Natural killer cell (primary cell): ENCODE data around the gene MMP17. TPM values are rescaled to one million over a fixed set of nuclear protein-coding genes. Genes with fewer than 3 reads are reported as not detected.

Experiments
- ATAC-seq, 3 donors: fragments of 150-1000 bp in 2 of 3; fragments of 200-7000 bp in 1 of 3; cut with Tn5 transposase; 1 replicate in 1 of 3; 2 replicates in 2 of 3; pipeline ENCODE4 v1.10.0; 2021; ENCODE audit warnings: mild to moderate bottlenecking in 2 of 3, moderate library complexity in 2 of 3
- DNase-seq, 2 donors: peaks; one replicate each; pipeline versions ENCODE4 v3.0.0 to v3.0.0-alpha.2; 2013 to 2021; ENCODE audit warnings: mixed read lengths in 1 of 2
- H3K27ac ChIP-seq: one replicate; pipeline ENCODE4 v1.5.1; 2013; ENCODE audit warnings: mild to moderate bottlenecking, low read length
- H3K27me3 ChIP-seq: one replicate; pipeline ENCODE4 v1.6.1; 2013; ENCODE audit warnings: low read length; ENCODE audit not compliant: control insufficient read depth, insufficient read depth
- H3K36me3 ChIP-seq: one replicate; pipeline ENCODE4 v1.6.1; 2013; ENCODE audit warnings: low read length; ENCODE audit not compliant: control insufficient read depth, insufficient read depth
- H3K4me1 ChIP-seq: one replicate; pipeline ENCODE4 v1.6.1; 2013; ENCODE audit warnings: low read length; ENCODE audit not compliant: control insufficient read depth, insufficient read depth
- H3K4me3 ChIP-seq: one replicate; pipeline ENCODE4 v1.5.1; 2013; ENCODE audit warnings: low read length
- H3K9me3 ChIP-seq: one replicate; pipeline ENCODE4 v1.6.1; 2013; ENCODE audit warnings: low read length; ENCODE audit not compliant: control insufficient read depth, insufficient read depth
- H3K27ac Mint-ChIP-seq, 2 donors: one replicate each; pipeline ENCODE4 v1.8.0; 2022; ENCODE audit warnings: mild to moderate bottlenecking in 2 of 2, mixed read lengths in 2 of 2, moderate library complexity in 1 of 2
- H3K27me3 Mint-ChIP-seq, 2 donors: one replicate each; pipeline ENCODE4 v1.8.0; 2022; ENCODE audit warnings: low read depth in 2 of 2, mixed read lengths in 2 of 2
- H3K36me3 Mint-ChIP-seq: one replicate; pipeline ENCODE4 v1.8.0; 2022; ENCODE audit warnings: mixed read lengths
- H3K4me1 Mint-ChIP-seq, 2 donors: one replicate each; pipeline ENCODE4 v1.8.0; 2022; ENCODE audit warnings: mixed read lengths in 2 of 2
- H3K4me3 Mint-ChIP-seq: one replicate; pipeline ENCODE4 v1.8.0; 2022; ENCODE audit warnings: mild to moderate bottlenecking, moderate library complexity, mixed read lengths
- H3K9me3 Mint-ChIP-seq, 2 donors: one replicate each; pipeline ENCODE4 v1.8.0; 2022; ENCODE audit warnings: mixed read lengths in 2 of 2
- CTCF ChIP-seq: fragments of 200-600 bp; IDR thresholded peaks from one replicate; pipeline ENCODE4 v1.8.0; 2022; ENCODE audit warnings: antibody characterized with exemption
- WGBS: methylation state at CpG from one replicate; pipeline ENCODE4 v1.1.7; 2013; ENCODE audit warnings: missing lambda C conversion rate; ENCODE audit not compliant: insufficient coverage; 5-methylcytosine and 5-hydroxymethylcytosine counted together
- intact Hi-C: fragments of 100-400 bp; cut with micrococcal nuclease; formaldehyde crosslinking; loops from one replicate; pipeline ENCODE4 v1.14.2; 2022
- total RNA-seq, 4 donors: library from RNA; stranded (reverse); fragments of 120-200 nt in 1 of 4; gene quantifications; one replicate each; pipeline versions ENCODE4 v1.2.3 to v1.2.4, GENCODE V29; 2013 to 2022

The MMP17 gene
- total RNA-seq, 3 donors from 2014 or later (not counting 1 experiment from before 2014, with no cell fraction given), result 1.6 to 2.0 (median 1.7) TPM

GRCh38 chr12:131816495-131816894 is 11.7 kb upstream of the MMP17 start:
- ATAC-seq, result no peak
- Histone ChIP-seq H3K27me3 (no peaks in the 10 kb centered on the region), H3K9me3 (peaks cover 3% of the 10 kb centered on the region), H3K4me1 (peaks cover 4% of the 10 kb centered on the region), H3K27ac (no peak overlapping the region), H3K36me3 (no peaks in the 10 kb centered on the region), H3K4me3 (no peak overlapping the region)
- intact Hi-C loops, result no loop called here
- WGBS, result 58% methylated on average over 3 of the region's 5 CpGs
- H3K36me3 Mint-ChIP-seq, result peaks cover 9% of the 10 kb centered on the region
- no peak for DNase-seq
- peaks cover 0 to 4% of the 10 kb centered on the region in 2 donors for H3K9me3 Mint-ChIP-seq
- peaks cover 0 to 2% of the 10 kb centered on the region in 2 donors for H3K27me3 Mint-ChIP-seq
- H3K4me3 Mint-ChIP-seq, result no peak overlapping the region
- no peak for TF ChIP-seq CTCF
- H3K27ac Mint-ChIP-seq, result no peak overlapping the region
- H3K4me1 Mint-ChIP-seq, result no peaks in the 10 kb centered on the region

GRCh38 chr12:131817241-131817640 is 11.0 kb upstream of the MMP17 start:
- ATAC-seq, result no peak
- Mint-ChIP-seq H3K27ac (no peak overlapping the region), H3K4me3 (no peak overlapping the region), H3K27me3 (peaks cover 0 to 2% of the 10 kb centered on the region in 2 donors), H3K4me1 (no peaks in the 10 kb centered on the region), H3K9me3 (peaks cover 0 to 4% of the 10 kb centered on the region in 2 donors), H3K36me3 (peaks cover 9% of the 10 kb centered on the region)
- Histone ChIP-seq H3K9me3 (peaks cover 3% of the 10 kb centered on the region), H3K27me3 (no peaks in the 10 kb centered on the region), H3K36me3 (no peaks in the 10 kb centered on the region), H3K4me3 (no peak overlapping the region), H3K4me1 (peaks cover 4% of the 10 kb centered on the region), H3K27ac (no peak overlapping the region)
- intact Hi-C loops, result no loop called here
- no peak for TF ChIP-seq CTCF
- 90% methylated on average over 19 of the region's 19 CpGs for WGBS
- no peak for DNase-seq

DNA sequence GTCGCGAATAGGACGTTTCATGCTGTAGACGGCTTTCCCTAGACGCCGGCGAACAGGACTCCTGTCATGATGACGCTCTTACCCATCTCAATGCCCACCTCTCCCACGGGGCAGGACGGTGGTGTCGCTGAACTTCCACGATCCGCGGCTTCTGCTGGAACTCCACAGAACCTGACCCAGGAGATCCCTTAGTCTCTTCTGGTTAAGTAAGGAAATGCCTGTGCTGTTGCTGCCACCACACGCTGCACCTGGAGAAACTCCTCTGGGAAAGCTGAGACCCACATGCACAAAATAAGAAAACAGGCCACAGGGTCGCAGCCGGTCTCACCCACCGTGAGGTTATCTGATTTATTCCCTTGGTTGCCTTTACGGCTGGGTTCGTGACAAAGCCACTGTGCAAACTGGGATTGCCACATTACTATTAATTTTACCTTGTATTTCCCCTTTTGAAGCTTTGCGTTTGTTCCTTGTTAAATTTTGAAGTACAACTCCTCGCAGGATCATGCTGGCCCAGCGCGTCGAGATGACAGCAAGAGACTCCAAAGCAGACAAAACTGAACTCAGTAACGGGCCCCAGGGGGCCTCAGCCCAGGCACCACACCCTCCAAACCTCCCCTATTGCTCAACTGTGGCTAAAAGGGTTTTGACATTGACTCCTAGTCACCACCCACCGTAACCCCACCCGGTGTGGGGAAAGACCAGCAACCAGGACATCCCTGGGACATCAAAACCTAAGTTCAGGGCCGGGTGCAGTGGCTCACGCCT is 9.2 kb upstream of the MMP17 start:
- Mint-ChIP-seq H3K36me3 (no peaks in the 10 kb centered on the region), H3K4me1 (no peaks in the 10 kb centered on the region), H3K27ac (no peak overlapping the region), H3K27me3 (no peaks in the 10 kb centered on the region), H3K4me3 (no peak overlapping the region), H3K9me3 (no peaks in the 10 kb centered on the region)
- no peak overlapping the region for H3K4me3 ChIP-seq
- WGBS, result 79% methylated on average over 30 of the region's 30 CpGs
- ATAC-seq (peak in 1 of 3 donors; percentile 39), DNase-seq (no peak)
- peak overlapping the region; percentile 8 for H3K27ac ChIP-seq
- no peak for TF ChIP-seq CTCF
- H3K27me3 ChIP-seq, result no peaks in the 10 kb centered on the region
- peaks cover 4% of the 10 kb centered on the region for H3K4me1 ChIP-seq
- H3K36me3 ChIP-seq, result no peaks in the 10 kb centered on the region
- no peaks in the 10 kb centered on the region for H3K9me3 ChIP-seq
- intact Hi-C loops, result no loop called here

- H3K4me1 ChIP-seq, result peaks cover 11% of the 10 kb centered on the region
- Mint-ChIP-seq H3K27me3 (peaks cover 15 to 18% of the 10 kb centered on the region in 2 donors), H3K36me3 (no peaks in the 10 kb centered on the region), H3K4me1 (peaks cover 3 to 5% of the 10 kb centered on the region in 2 donors), H3K9me3 (no peaks in the 10 kb centered on the region), H3K27ac (no peak overlapping the region), H3K4me3 (no peak overlapping the region)
- intact Hi-C loops, result no loop called here
- no peak overlapping the region for H3K4me3 ChIP-seq
- no peaks in the 10 kb centered on the region for H3K9me3 ChIP-seq
- H3K36me3 ChIP-seq, result no peaks in the 10 kb centered on the region
- DNase-seq (no peak), ATAC-seq (no peak)
- no peak for TF ChIP-seq CTCF
- H3K27me3 ChIP-seq, result peaks cover 8% of the 10 kb centered on the region
- H3K27ac ChIP-seq, result no peak overlapping the region
- WGBS, result 91% methylated on average over 6 of the region's 6 CpGs
Observed at GRCh38 chr12:131824450-131824849, 3.7 kb upstream of the MMP17 start.
